Hepatocyte (in vitro differentiated cells): ENCODE data around the gene ADGRD1. TPM values are rescaled to one million over a fixed set of nuclear protein-coding genes. Genes with fewer than 3 reads are reported as not detected.

ENCODE experiments used
- DNase-seq: peaks from one replicate; pipeline ENCODE4 v3.0.0-alpha.2; 2016; ENCODE audit warnings: low spot score
- H2AFZ ChIP-seq: fragments of 200-600 bp; sonication (generic); 2 replicates; pipeline ENCODE4 v1.6.0; 2016; ENCODE audit warnings: antibody characterized with exemption, mild to moderate bottlenecking
- H3K27ac ChIP-seq: fragments of 200-600 bp; sonication (generic); 2 replicates; pipeline ENCODE4 v1.5.1; 2016; ENCODE audit warnings: mild to moderate bottlenecking
- H3K27me3 ChIP-seq: fragments of 200-600 bp; sonication (generic); 2 replicates; pipeline ENCODE4 v1.6.1; 2016
- H3K36me3 ChIP-seq: fragments of 200-600 bp; sonication (generic); replicated peaks from 2 replicates; pipeline ENCODE4 v1.5.1; 2016; ENCODE audit warnings: low read depth; ENCODE audit not compliant: insufficient read depth
- H3K4me1 ChIP-seq: fragments of 200-600 bp; sonication (generic); 2 replicates; pipeline ENCODE4 v1.5.1; 2016; ENCODE audit warnings: mild to moderate bottlenecking, moderate library complexity; ENCODE audit not compliant: insufficient read depth
- H3K4me2 ChIP-seq: fragments of 200-600 bp; sonication (generic); 2 replicates; pipeline ENCODE4 v1.6.0; 2016
- H3K4me3 ChIP-seq: fragments of 200-600 bp; sonication (generic); 2 replicates; pipeline ENCODE4 v1.5.1; 2016; ENCODE audit warnings: mild to moderate bottlenecking
- H3K79me2 ChIP-seq: fragments of 200-600 bp; sonication (generic); 2 replicates; pipeline ENCODE4 v1.6.0; 2017; ENCODE audit warnings: mild to moderate bottlenecking
- H3K9me2 ChIP-seq: fragments of 200-600 bp; sonication (generic); replicated peaks from 2 replicates; pipeline ENCODE4 v1.6.0; 2017; ENCODE audit warnings: mild to moderate bottlenecking; ENCODE audit not compliant: insufficient read depth
- H3K9me3 ChIP-seq: fragments of 200-600 bp; sonication (generic); 2 replicates; pipeline ENCODE4 v1.5.1; 2016; ENCODE audit warnings: low read depth, mild to moderate bottlenecking
- H4K20me1 ChIP-seq: fragments of 200-600 bp; sonication (generic); 2 replicates; pipeline ENCODE4 v1.6.0; 2016; ENCODE audit warnings: mild to moderate bottlenecking; ENCODE audit not compliant: insufficient read depth, poor library complexity, severe bottlenecking
- EZH2 ChIP-seq: fragments of 200-600 bp; sonication (generic); IDR thresholded peaks from 2 replicates; pipeline ENCODE4 v1.6.1; 2016; ENCODE audit warnings: antibody characterized with exemption, mild to moderate bottlenecking, borderline replicate concordance
- EZH2phosphoT487 ChIP-seq: fragments of 200-600 bp; sonication (generic); IDR thresholded peaks from one replicate; pipeline ENCODE4 v1.6.1; 2018; ENCODE audit warnings: antibody characterized with exemption, mild to moderate bottlenecking, low read depth, moderate library complexity; ENCODE audit not compliant: unreplicated experiment, severe bottlenecking
- WGBS: methylation state at CpG from one replicate; pipeline ENCODE4 v1.1.6; 2016; ENCODE audit warnings: low lambda C conversion rate; ENCODE audit errors: missing lambda C conversion rate; 5-methylcytosine and 5-hydroxymethylcytosine counted together
- polyA plus RNA-seq: library from polyadenylated mRNA; unstranded; fragments of >200 nt; fragmentation: Nextera tagmentation; extraction: Ambion mirVana; gene quantifications from 2 replicates; pipeline ENCODE4 v1.2.1, GENCODE V29; 2016
- total RNA-seq: library from RNA; depleted of rRNA; stranded (reverse); fragments of >200 nt; gene quantifications from 2 replicates; pipeline ENCODE4 v1.2.3, GENCODE V29; 2014
- TF ChIP-seq, protein P1 (sequence below): fragments of 200-600 bp; sonication (generic); IDR thresholded peaks from 2 replicates; pipeline ENCODE4 v1.5.1; 2016; ENCODE audit warnings: antibody characterized with exemption, mild to moderate bottlenecking; ENCODE audit not compliant: poor library complexity

Gene ADGRD1
- total and polyA plus RNA-seq, 2 experiments from 2014 or later, result 18.1 to 18.5 TPM

DNA sequence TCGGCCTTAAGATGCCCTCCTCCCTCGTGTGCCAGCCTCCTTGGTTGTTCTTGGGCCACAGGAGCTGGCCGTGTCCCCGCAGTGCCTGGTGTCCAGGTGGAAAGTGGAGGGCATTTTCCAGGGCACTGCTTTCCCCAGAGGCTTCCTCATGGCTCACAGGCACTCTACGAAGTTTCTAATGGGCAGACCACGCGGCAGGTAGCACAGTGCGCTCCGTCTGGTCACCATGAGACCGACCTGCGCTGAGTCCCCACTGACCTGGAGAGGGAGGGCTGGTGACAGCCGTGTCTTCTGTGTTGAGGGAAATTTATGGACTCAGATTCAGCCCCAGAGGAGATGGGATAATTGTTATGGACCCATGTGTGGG, 186.3 kb downstream of the ADGRD1 start:
- Histone ChIP-seq H2AFZ (no peak overlapping the region), H3K36me3 (no peaks in the 10 kb centered on the region), H3K4me2 (no peak overlapping the region), H4K20me1 (no peaks in the 10 kb centered on the region), H3K27me3 (no peaks in the 10 kb centered on the region), H3K9me2 (no peaks in the 10 kb centered on the region), H3K79me2 (no peaks in the 10 kb centered on the region), H3K4me1 (no peaks in the 10 kb centered on the region), H3K27ac (no peak overlapping the region), H3K4me3 (no peak overlapping the region), H3K9me3 (no peaks in the 10 kb centered on the region)
- TF ChIP-seq EZH2phosphoT487 (no peak), EZH2 (no peak)
- TF ChIP-seq, protein P1, sequence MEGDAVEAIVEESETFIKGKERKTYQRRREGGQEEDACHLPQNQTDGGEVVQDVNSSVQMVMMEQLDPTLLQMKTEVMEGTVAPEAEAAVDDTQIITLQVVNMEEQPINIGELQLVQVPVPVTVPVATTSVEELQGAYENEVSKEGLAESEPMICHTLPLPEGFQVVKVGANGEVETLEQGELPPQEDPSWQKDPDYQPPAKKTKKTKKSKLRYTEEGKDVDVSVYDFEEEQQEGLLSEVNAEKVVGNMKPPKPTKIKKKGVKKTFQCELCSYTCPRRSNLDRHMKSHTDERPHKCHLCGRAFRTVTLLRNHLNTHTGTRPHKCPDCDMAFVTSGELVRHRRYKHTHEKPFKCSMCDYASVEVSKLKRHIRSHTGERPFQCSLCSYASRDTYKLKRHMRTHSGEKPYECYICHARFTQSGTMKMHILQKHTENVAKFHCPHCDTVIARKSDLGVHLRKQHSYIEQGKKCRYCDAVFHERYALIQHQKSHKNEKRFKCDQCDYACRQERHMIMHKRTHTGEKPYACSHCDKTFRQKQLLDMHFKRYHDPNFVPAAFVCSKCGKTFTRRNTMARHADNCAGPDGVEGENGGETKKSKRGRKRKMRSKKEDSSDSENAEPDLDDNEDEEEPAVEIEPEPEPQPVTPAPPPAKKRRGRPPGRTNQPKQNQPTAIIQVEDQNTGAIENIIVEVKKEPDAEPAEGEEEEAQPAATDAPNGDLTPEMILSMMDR, result no peak
- no peak for DNase-seq
- WGBS, result 90% methylated on average over 12 of the region's 12 CpGs

DNA sequence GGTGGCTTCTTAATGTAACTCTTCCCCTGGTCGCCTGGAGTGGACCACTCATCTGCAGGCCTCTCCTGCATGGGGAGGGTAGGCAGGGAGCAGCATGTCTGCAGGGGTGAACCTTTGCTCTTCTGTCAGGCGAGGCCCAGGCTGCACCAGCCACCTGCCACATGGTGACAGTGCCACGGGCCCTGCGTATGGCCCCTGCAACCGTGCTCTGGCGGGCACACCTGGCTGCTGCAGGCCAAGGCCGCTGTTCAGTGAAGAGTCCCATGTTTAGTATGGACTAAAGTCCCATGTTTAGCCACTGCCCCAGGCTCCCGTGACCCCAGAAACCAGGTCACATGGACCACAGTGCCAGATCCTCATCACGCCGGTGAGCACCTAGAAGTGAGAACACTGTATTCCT, 187.0 kb downstream of the ADGRD1 start:
- Histone ChIP-seq H3K9me2 (no peaks in the 10 kb centered on the region), H3K4me1 (no peaks in the 10 kb centered on the region), H3K27ac (no peak overlapping the region), H4K20me1 (no peaks in the 10 kb centered on the region), H3K79me2 (no peaks in the 10 kb centered on the region), H2AFZ (no peak overlapping the region), H3K4me2 (no peak overlapping the region), H3K36me3 (no peaks in the 10 kb centered on the region), H3K9me3 (no peaks in the 10 kb centered on the region), H3K4me3 (no peak overlapping the region), H3K27me3 (no peaks in the 10 kb centered on the region)
- WGBS, result 95% methylated on average over 10 of the region's 10 CpGs
- no peak for TF ChIP-seq EZH2
- TF ChIP-seq, protein P1, result no peak
- no peak for TF ChIP-seq EZH2phosphoT487
- DNase-seq, result no peak

DNA sequence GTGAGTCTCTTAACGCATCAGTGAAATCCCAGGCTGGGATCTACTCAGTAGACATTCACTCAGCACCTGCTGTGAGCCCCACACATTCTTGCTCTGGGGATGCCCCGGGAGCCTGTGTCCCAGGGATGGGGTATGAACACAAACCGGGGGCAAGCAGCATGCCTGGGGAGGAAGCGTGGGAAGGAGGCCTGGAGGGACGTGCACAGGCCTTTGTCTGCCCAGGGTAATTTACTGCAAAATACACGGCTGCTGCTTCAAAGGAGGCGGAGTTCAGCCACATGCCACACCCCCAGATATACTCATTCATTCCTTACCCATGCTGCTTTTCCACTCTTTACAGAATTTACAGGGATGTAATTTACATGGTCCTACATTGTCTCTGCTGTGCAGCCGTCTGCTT, 187.8 kb downstream of the ADGRD1 start:
- no peaks in the 10 kb centered on the region for H4K20me1 ChIP-seq
- no peak overlapping the region for H2AFZ ChIP-seq
- H3K4me3 ChIP-seq, result no peak overlapping the region
- WGBS, result 79% methylated on average over 8 of the region's 8 CpGs
- DNase-seq, result no peak
- H3K9me2 ChIP-seq, result no peaks in the 10 kb centered on the region
- no peak overlapping the region for H3K4me2 ChIP-seq
- no peaks in the 10 kb centered on the region for H3K27me3 ChIP-seq
- no peaks in the 10 kb centered on the region for H3K9me3 ChIP-seq
- H3K27ac ChIP-seq, result no peak overlapping the region
- TF ChIP-seq, protein P1, result no peak
- TF ChIP-seq EZH2phosphoT487, result no peak
- TF ChIP-seq EZH2, result no peak
- no peaks in the 10 kb centered on the region for H3K36me3 ChIP-seq
- H3K79me2 ChIP-seq, result no peaks in the 10 kb centered on the region
- H3K4me1 ChIP-seq, result no peaks in the 10 kb centered on the region
